ENCODE data around the gene PRKCH. TPM values are rescaled to one million over a fixed set of nuclear protein-coding genes. Genes with fewer than 3 reads are reported as not detected.
A peak's percentile ranks its signal among the peaks of the same experiment; 100 is the strongest.

Gene PRKCH
- total and polyA plus RNA-seq, 12 donors: 8.3 to 25.1 (median 17.7) TPM

- no peak overlapping the region for H3K27ac ChIP-seq
- DNase-seq (no peak), ATAC-seq (no peak)
- H3K4me3 ChIP-seq: no peak overlapping the region
- H3K27me3 ChIP-seq: no peaks in the 10 kb centered on the region
- no peaks in the 10 kb centered on the region for H3K9me3 ChIP-seq
- H3K36me3 ChIP-seq: no peaks in the 10 kb centered on the region
- no peak for TF ChIP-seq CTCF (IDR thresholded peaks at IDR 0.05)
- peaks cover 4 to 50% (median 17%) of the 10 kb centered on the region in 9 donors for H3K4me1 ChIP-seq
- intact Hi-C loops (cut with DNase I): loop anchor here in 1 of 10 donors (10.0 kb wide), 1 partner anchor 120 kb away; the partner anchor contains the start of gene HIF1A
- WGBS, 2 donors: 75 to 79% methylated on average over 3 of the region's 3 CpGs
These were observed 253.7 kb downstream of the PRKCH start for GRCh38 chr14:61575126-61575525.

- ATAC-seq (no peak), DNase-seq (no peak)
- Histone ChIP-seq H3K9me3 (no peaks in the 10 kb centered on the region), H3K27me3 (no peaks in the 10 kb centered on the region), H3K4me1 (peaks cover 0 to 45% (median 12%) of the 10 kb centered on the region in 9 donors), H3K27ac (peak overlapping the region in 1 of 10 donors; percentile 16), H3K4me3 (no peak overlapping the region), H3K36me3 (no peaks in the 10 kb centered on the region)
- intact Hi-C loops (cut with DNase I): loop anchor here in 1 of 10 donors (10.0 kb wide), 1 partner anchor 119 kb away; the partner anchor contains the start of gene HIF1A
- whole genome bisulfite sequencing, 2 donors: 88 to 94% methylated on average over 6 of the region's 6 CpGs
- no peak for TF ChIP-seq CTCF (IDR thresholded peaks at IDR 0.05)
These were observed 254.3 kb downstream of the PRKCH start for GRCh38 chr14:61575551-61576150.

- WGBS, 2 donors: 95% methylated on average over 2 of the region's 2 CpGs
- H3K27ac ChIP-seq: no peak overlapping the region
- no peak for TF ChIP-seq CTCF (IDR thresholded peaks at IDR 0.05)
These were observed 256.1 kb downstream of the PRKCH start for GRCh38 chr14:61577506-61577931.

GRCh38 chr14:61578745-61579144 lies 257.4 kb downstream of the PRKCH start:
- WGBS, 2 donors: 87 to 94% methylated on average over 2 of the region's 2 CpGs
- H3K9me3 ChIP-seq: no peaks in the 10 kb centered on the region
- intact Hi-C loops (cut with DNase I): loop anchor here in 1 of 10 donors (10.0 kb wide), 1 partner anchor 116 kb away; the partner anchor contains the start of gene HIF1A

More at GRCh38 chr14:61577506-61577931, 256.1 kb downstream of the PRKCH start:
- no peaks in the 10 kb centered on the region for H3K27me3 ChIP-seq
- no peak overlapping the region for H3K4me3 ChIP-seq
- peaks cover 0 to 39% (median 8%) of the 10 kb centered on the region in 9 donors for H3K4me1 ChIP-seq
- DNase-seq (no peak), ATAC-seq (no peak)
- H3K36me3 ChIP-seq: no peaks in the 10 kb centered on the region
- intact Hi-C loops (cut with DNase I): loop anchor here in 1 of 10 donors (10.0 kb wide), 1 partner anchor 117 kb away; the partner anchor contains the start of gene HIF1A
- no peaks in the 10 kb centered on the region for H3K9me3 ChIP-seq

More at GRCh38 chr14:61578745-61579144, 257.4 kb downstream of the PRKCH start:
- ATAC-seq: no peak
- Histone ChIP-seq H3K27me3 (no peaks in the 10 kb centered on the region), H3K27ac (no peak overlapping the region), H3K4me3 (no peak overlapping the region), H3K4me1 (peaks cover 0 to 39% (median 16%) of the 10 kb centered on the region in 9 donors), H3K36me3 (no peaks in the 10 kb centered on the region)
- no peak for TF ChIP-seq CTCF (IDR thresholded peaks at IDR 0.05)
- DNase-seq: no peak

All from heart right ventricle (tissue), 16 donors.